Pancreas (tissue), 10 donors: Measurements from ENCODE around the gene ZDHHC20. TPM values are rescaled to one million over a fixed set of nuclear protein-coding genes. Genes with fewer than 3 reads are reported as not detected.

ENCODE experiments used
- ATAC-seq, 4 donors: fragments of 200-7000 bp; cut with Tn5 transposase; one replicate each; pipeline versions ENCODE4 v1.8.0 to v1.9.1; 2020; ENCODE audit warnings: mild to moderate bottlenecking in 4 of 4, moderate library complexity in 4 of 4
- DNase-seq, 6 donors: peaks; one replicate each; pipeline ENCODE4 v3.0.0-alpha.2; 2020
- FAIRE-seq: peaks from 2 replicates; lab custom pipeline; 2012; peaks lifted over from hg19 to GRCh38; lab: Jason Lieb, UNC
- H3K27ac ChIP-seq, 4 donors: fragments of 200-600 bp; sonication (generic); 1 replicate in 3 of 4; 2 replicates in 1 of 4; pipeline versions ENCODE4 v1.5.0 to v1.8.0; 2020
- H3K27me3 ChIP-seq, 4 donors: fragments of 200-600 bp; one replicate each; pipeline ENCODE4 v1.8.0; 2021
- H3K36me3 ChIP-seq, 3 donors: fragments of 200-600 bp; sonication (generic) in 1 of 3; one replicate each; pipeline versions ENCODE4 v1.5.0 to v1.8.0; 2020 to 2021
- H3K4me1 ChIP-seq, 3 donors: fragments of 200-600 bp; one replicate each; pipeline ENCODE4 v1.8.0; 2021
- H3K4me3 ChIP-seq, 4 donors: fragments of 200-600 bp; sonication (generic) in 2 of 4; one replicate each; pipeline versions ENCODE4 v1.5.0 to v1.8.0; 2020 to 2021
- H3K9me3 ChIP-seq, 4 donors: fragments of 200-600 bp; one replicate each; pipeline ENCODE4 v1.8.0; 2021
- CTCF ChIP-seq, 4 donors: fragments of 200-600 bp; sonication (generic) in 3 of 4; IDR thresholded peaks; one replicate each; pipeline versions ENCODE4 v1.5.0 to v1.8.0; 2021; ENCODE audit warnings: antibody characterized with exemption in 4 of 4
- WGBS, 2 donors: extraction: QIAGEN DNeasy Blood & Tissue Kit; methylation state at CpG; one replicate each; pipeline ENCODE4 v1.1.7; 2013; 5-methylcytosine and 5-hydroxymethylcytosine counted together
- intact Hi-C, 3 donors: fragments of 100-400 bp; cut with DNase I; formaldehyde crosslinking; loops; one replicate each; pipeline versions ENCODE4 v1.11.1 to v1.14.2; 2022
- polyA plus RNA-seq, 2 donors: library from polyadenylated mRNA; stranded (reverse); fragments of 200-250 nt; gene quantifications; one replicate each; pipeline ENCODE4 v1.2.3, GENCODE V29; 2013
- total RNA-seq, 6 donors: library from RNA; stranded (reverse); fragmentation: NEBNext Ultra II Directional in 4 of 6; extraction: Animal tissue kit (Norgen Biotek cat#: 25700) in 4 of 6; gene quantifications; one replicate each; pipeline versions ENCODE4 v1.2.1 to v1.2.4, GENCODE V29; 2021 to 2023
- donor health status: healthy with polysubstance abuse.
- donor health status: DM: no; HTN: no; CAD: no; lungs with moderate emphysema.
- donor health status: DM: no; HTN: no; CAD: no.
- donor health status: control.
- donor health status: control.
- donor health status: Bipolar disorder and iron deficiency.
- donor health status: DM: yes; HTN: yes; CAD: no.
- donor health status: DM: no; HTN: no; CAD: no.
- donor health status: DM: no; HTN: no; CAD: no.
- donor health status: DM: yes; HTN: yes; CAD: no.

ZDHHC20 gene
- total and polyA plus RNA-seq, 8 donors: 4.6 to 30.1 (median 13.1) TPM

DNA sequence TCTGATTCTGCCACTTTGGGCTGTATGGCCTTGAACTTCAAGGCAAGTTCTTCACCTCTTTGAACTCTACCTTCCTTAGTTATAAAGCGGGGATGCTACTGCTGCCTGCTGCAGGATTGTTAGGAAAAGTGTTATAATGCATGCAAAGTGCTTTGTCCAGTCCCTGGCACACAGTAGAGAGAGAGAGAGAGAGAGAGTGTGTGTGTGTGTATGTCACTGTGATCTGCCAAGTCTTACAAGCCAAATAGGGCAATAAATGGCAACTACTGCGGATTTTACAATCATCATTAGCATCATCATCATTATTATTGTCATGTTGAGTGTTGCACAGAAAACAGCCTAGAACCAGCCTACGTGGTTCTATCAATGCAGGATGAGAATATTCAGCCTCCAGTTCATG, 136.1 kb downstream of the ZDHHC20 start:
- no peak for TF ChIP-seq CTCF (IDR thresholded peaks at IDR 0.05)
- 47 to 51% methylated on average over 3 of the region's 3 CpGs for WGBS, 2 donors
- intact Hi-C loops: no loop called here
- no peak for DNase-seq
- ATAC-seq: no peak
- H3K36me3 ChIP-seq: no peaks in the 10 kb centered on the region
- no peaks in the 10 kb centered on the region for H3K9me3 ChIP-seq
- no peak for FAIRE-seq
- no peak overlapping the region for H3K27ac ChIP-seq
- H3K4me1 ChIP-seq: no peaks in the 10 kb centered on the region
- H3K4me3 ChIP-seq: no peak overlapping the region
- H3K27me3 ChIP-seq: no peaks in the 10 kb centered on the region

Other genes with a start within 250 kb of the ZDHHC20 start
- 10 to 100 TPM in 5 of 6 donors, 1 to 10 TPM in 1; 9.3 to 17.4 (median 13.4) TPM for gene MICU2, start 144.9 kb upstream of the ZDHHC20 start, total RNA-seq
- 10 to 100 TPM; 21.3 to 36.6 TPM for gene MICU2, start 144.9 kb upstream of the ZDHHC20 start, polyA plus RNA-seq
- under 1 TPM; 0.16 to 0.84 (median 0.39) TPM for gene FGF9, start 211.8 kb upstream of the ZDHHC20 start, total RNA-seq
- gene FGF9, start 211.8 kb upstream of the ZDHHC20 start, polyA plus RNA-seq: under 1 TPM; 0.30 to 0.92 TPM